Measurements from ENCODE around the gene TMPRSS13. TPM values are rescaled to one million over a fixed set of nuclear protein-coding genes. Genes with fewer than 3 reads are reported as not detected.

Gene TMPRSS13
- total and polyA plus RNA-seq, 4 donors: 0.45 to 1.0 (median 0.54) TPM; not detected in 1

DNA sequence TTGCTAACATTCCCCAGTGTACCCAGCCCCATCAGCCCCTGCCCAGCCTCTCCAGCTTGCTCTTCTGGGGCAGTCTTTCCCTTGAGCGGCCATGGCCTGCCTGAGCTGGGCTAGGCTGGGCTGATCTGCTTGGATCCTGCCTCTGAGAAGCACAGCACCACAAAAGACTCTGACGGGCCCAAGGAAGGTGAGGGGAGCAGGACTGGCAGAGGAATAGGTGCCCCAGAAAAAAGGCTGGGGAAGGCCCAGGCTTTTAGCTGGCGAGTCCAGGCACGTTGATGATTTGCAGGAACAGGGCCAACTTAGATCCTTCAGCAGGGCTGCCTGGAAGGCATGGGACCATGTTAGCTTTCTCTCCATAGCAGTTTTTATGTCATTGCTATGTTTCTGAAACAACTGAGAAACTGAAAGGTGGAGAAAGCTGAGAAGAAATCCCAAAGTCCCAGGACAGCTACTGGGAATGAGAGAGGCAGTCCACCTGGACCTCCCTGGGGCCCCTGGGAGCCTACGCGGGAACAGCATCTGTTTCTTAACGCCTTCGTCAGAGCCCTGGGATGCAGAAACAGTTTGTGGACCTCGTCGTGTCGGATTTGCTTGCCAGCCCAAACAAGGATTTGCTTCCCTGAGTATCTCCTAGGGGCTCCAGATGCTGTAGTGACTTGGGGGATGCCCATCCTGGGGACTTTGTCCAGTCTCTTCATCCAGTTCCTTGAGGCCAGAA lies 28.3 kb downstream of the TMPRSS13 start:
- intact Hi-C loops (cut with DNase I): no loop called here

DNA sequence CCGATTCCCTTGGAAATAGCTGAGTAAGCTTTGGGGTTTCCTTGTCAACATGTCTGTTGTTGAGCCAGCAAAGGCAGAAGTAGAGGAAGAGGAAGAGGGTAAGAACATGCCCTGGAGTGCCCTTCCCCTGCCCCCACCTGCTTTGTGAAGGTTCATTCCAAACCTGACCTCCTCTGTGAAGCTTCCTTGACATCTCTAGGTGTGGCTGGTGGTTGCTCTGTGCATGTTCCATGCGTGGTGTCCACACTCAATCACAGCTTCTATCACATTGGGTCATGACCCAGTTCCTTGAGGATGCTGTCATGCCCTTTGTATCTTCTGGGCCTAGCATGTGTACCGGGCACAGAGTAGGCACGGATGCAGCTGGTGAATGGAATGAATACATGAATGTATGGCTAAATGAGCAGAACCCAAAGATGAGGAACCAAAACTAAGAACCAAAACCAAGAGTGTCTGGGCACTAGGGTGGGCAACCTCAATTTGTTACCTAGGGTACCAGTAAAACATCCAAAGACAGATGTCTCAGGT lies 29.0 kb downstream of the TMPRSS13 start:
- Histone ChIP-seq H3K4me1 (ENCODE audit: control insufficient read depth in 1 of 2, insufficient read depth in 2 of 2, low read length in 2 of 2) (no peaks in the 10 kb centered on the region), H3K27me3 (ENCODE audit: control insufficient read depth in 1 of 2, insufficient read depth in 2 of 2, low read length in 1 of 2) (no peaks in the 10 kb centered on the region), H3K36me3 (ENCODE audit: control insufficient read depth in 1 of 2, insufficient read depth in 2 of 2, low read length in 1 of 2) (no peaks in the 10 kb centered on the region), H3K9me3 (ENCODE audit: control insufficient read depth, low read length) (no peaks in the 10 kb centered on the region), H3K27ac (ENCODE audit: low read depth in 1 of 2, low read length in 2 of 2) (no peak overlapping the region), H3K4me3 (ENCODE audit: low read length in 2 of 2) (no peak overlapping the region)
- ATAC-seq (ENCODE audit: low FRiP score): no peak
- intact Hi-C loops (cut with DNase I): no loop called here
- WGBS, 2 donors: 82 to 90% methylated on average over 4 of the region's 4 CpGs
- DNase-seq: no peak

More for the DNA sequence above, 28.3 kb downstream of the TMPRSS13 start:
- DNase-seq (no peak), ATAC-seq (ENCODE audit: low FRiP score) (no peak)
- H3K4me1 ChIP-seq (ENCODE audit: control insufficient read depth in 1 of 2, insufficient read depth in 2 of 2, low read length in 2 of 2): no peaks in the 10 kb centered on the region
- WGBS, 2 donors: 74 to 77% methylated on average over 11 of the region's 11 CpGs
- no peaks in the 10 kb centered on the region for H3K36me3 ChIP-seq (ENCODE audit: control insufficient read depth in 1 of 2, insufficient read depth in 2 of 2, low read length in 1 of 2)
- no peaks in the 10 kb centered on the region for H3K27me3 ChIP-seq (ENCODE audit: control insufficient read depth in 1 of 2, insufficient read depth in 2 of 2, low read length in 1 of 2)
- H3K9me3 ChIP-seq (ENCODE audit: control insufficient read depth, low read length): no peaks in the 10 kb centered on the region
- H3K4me3 ChIP-seq (ENCODE audit: low read length in 2 of 2): no peak overlapping the region
- no peak overlapping the region for H3K27ac ChIP-seq (ENCODE audit: low read depth in 1 of 2, low read length in 2 of 2)

DNA sequence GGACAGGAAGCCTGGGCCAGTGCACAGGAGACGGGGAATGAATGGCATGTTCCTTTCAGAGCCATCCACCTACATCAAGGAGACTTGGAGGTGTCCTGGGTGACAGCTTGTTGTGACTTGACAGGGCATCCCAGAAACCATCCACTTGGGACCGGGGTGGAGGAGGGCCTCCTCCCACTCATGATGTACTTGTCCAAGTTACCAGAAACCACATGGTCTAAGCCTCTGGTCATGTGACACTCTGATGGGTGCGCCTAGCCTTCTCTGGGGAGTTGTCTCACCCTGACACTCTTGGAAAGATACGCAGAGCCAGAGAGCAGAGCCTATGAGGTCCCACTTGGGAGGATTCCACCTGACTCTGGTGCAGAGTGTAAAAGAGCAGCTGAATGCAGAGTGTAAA lies 31.1 kb downstream of the TMPRSS13 start:
- no peak for ATAC-seq (ENCODE audit: low FRiP score)
- no peaks in the 10 kb centered on the region for H3K27me3 ChIP-seq (ENCODE audit: control insufficient read depth in 1 of 2, insufficient read depth in 2 of 2, low read length in 1 of 2)
- no peaks in the 10 kb centered on the region for H3K36me3 ChIP-seq (ENCODE audit: control insufficient read depth in 1 of 2, insufficient read depth in 2 of 2, low read length in 1 of 2)
- intact Hi-C loops (cut with DNase I): no loop called here
- no peak overlapping the region for H3K27ac ChIP-seq (ENCODE audit: low read depth in 1 of 2, low read length in 2 of 2)
- no peak overlapping the region for H3K4me3 ChIP-seq (ENCODE audit: low read length in 2 of 2)
- DNase-seq: no peak
- H3K9me3 ChIP-seq (ENCODE audit: control insufficient read depth, low read length): no peaks in the 10 kb centered on the region
- WGBS, 2 donors: 82 to 84% methylated on average over 4 of the region's 4 CpGs
- H3K4me1 ChIP-seq (ENCODE audit: control insufficient read depth in 1 of 2, insufficient read depth in 2 of 2, low read length in 2 of 2): no peaks in the 10 kb centered on the region

DNA sequence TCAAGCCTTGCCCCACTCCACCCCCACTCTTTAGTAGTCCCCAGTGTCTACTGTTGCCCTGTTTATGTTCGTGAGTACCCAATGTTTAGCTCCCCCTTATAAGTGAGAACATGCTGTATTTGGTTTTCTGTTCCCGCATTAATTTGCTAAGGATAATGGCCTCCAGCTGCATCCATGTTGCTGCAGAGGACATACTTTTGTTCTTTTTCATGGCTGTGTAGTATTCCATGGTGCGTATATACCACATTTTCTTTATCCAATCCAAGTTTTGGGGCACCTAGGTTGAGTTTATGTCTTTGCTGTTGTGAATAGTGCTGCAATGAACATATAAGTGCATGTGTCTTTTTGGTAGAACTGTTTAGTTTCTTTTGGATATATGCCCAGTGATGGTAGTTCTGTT lies 36.6 kb downstream of the TMPRSS13 start:
- Histone ChIP-seq H3K4me1 (ENCODE audit: control insufficient read depth in 1 of 2, insufficient read depth in 2 of 2, low read length in 2 of 2) (no peaks in the 10 kb centered on the region), H3K27me3 (ENCODE audit: control insufficient read depth in 1 of 2, insufficient read depth in 2 of 2, low read length in 1 of 2) (no peaks in the 10 kb centered on the region), H3K4me3 (ENCODE audit: low read length in 2 of 2) (no peak overlapping the region), H3K9me3 (ENCODE audit: control insufficient read depth, low read length) (peaks cover 1% of the 10 kb centered on the region), H3K36me3 (ENCODE audit: control insufficient read depth in 1 of 2, insufficient read depth in 2 of 2, low read length in 1 of 2) (no peaks in the 10 kb centered on the region), H3K27ac (ENCODE audit: low read depth in 1 of 2, low read length in 2 of 2) (no peak overlapping the region)
- intact Hi-C loops (cut with DNase I): no loop called here
- ATAC-seq (ENCODE audit: low FRiP score) (no peak), DNase-seq (no peak)
- 95 to 97% methylated on average over 3 of the region's 3 CpGs for WGBS, 2 donors

DNA sequence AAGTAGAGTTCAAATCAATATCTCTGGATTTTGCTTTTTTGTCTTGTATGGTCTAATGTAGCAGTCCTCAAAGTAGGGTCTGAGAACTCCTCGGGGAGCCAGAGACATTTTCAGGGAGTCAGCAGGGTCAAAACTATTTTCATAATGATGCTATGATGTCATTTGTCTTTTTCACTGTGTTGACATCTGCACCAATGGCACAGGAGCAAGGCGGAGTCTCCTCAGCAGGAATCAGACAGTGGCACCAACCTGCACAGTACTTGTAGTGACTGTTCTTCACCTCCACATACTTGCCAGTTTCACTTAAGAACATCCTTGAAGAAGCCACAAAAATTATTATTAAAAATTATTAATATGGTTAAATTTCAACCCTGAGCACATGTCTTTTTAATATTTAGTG lies 37.8 kb downstream of the TMPRSS13 start:
- Histone ChIP-seq H3K36me3 (ENCODE audit: control insufficient read depth in 1 of 2, insufficient read depth in 2 of 2, low read length in 1 of 2) (no peaks in the 10 kb centered on the region), H3K27ac (ENCODE audit: low read depth in 1 of 2, low read length in 2 of 2) (no peak overlapping the region), H3K4me3 (ENCODE audit: low read length in 2 of 2) (no peak overlapping the region), H3K9me3 (ENCODE audit: control insufficient read depth, low read length) (peaks cover 1% of the 10 kb centered on the region), H3K4me1 (ENCODE audit: control insufficient read depth in 1 of 2, insufficient read depth in 2 of 2, low read length in 2 of 2) (no peaks in the 10 kb centered on the region), H3K27me3 (ENCODE audit: control insufficient read depth in 1 of 2, insufficient read depth in 2 of 2, low read length in 1 of 2) (peaks cover 0 to 2% of the 10 kb centered on the region in 2 donors)
- 38 to 83% methylated on average over 2 of the region's 2 CpGs for WGBS, 2 donors
- ATAC-seq (ENCODE audit: low FRiP score): no peak
- intact Hi-C loops (cut with DNase I): no loop called here
- DNase-seq: no peak

DNA sequence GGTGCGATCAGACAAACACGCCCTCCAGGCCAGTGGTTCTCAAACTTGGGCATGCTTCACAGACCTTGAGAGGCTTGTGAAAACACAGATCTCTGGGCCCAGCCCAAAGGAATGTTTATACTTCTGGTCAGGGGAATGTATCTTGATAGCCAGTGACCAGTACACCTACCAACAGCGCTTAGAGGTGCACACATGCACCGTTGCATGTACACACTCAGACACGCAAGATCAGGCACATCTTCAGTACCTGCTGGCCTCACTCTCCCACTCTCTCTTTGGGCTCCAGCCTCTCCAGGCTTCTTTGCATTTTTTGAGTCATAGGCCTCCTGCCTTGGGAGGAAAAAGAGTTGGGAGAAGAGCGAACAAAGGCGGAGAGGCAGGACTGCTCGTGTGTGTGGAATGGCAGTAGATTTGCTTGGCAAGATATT lies 41.0 kb downstream of the TMPRSS13 start:
- Histone ChIP-seq H3K36me3 (ENCODE audit: control insufficient read depth in 1 of 2, insufficient read depth in 2 of 2, low read length in 1 of 2) (no peaks in the 10 kb centered on the region), H3K4me3 (ENCODE audit: low read length in 2 of 2) (no peak overlapping the region), H3K4me1 (ENCODE audit: control insufficient read depth in 1 of 2, insufficient read depth in 2 of 2, low read length in 2 of 2) (no peaks in the 10 kb centered on the region), H3K27ac (ENCODE audit: low read depth in 1 of 2, low read length in 2 of 2) (no peak overlapping the region), H3K9me3 (ENCODE audit: control insufficient read depth, low read length) (peaks cover 1% of the 10 kb centered on the region), H3K27me3 (ENCODE audit: control insufficient read depth in 1 of 2, insufficient read depth in 2 of 2, low read length in 1 of 2) (peaks cover 0 to 2% of the 10 kb centered on the region in 2 donors)
- no peak for ATAC-seq (ENCODE audit: low FRiP score)
- intact Hi-C loops (cut with DNase I): no loop called here
- 71% methylated on average over 8 of the region's 8 CpGs for WGBS, 2 donors
- DNase-seq: no peak

DNA sequence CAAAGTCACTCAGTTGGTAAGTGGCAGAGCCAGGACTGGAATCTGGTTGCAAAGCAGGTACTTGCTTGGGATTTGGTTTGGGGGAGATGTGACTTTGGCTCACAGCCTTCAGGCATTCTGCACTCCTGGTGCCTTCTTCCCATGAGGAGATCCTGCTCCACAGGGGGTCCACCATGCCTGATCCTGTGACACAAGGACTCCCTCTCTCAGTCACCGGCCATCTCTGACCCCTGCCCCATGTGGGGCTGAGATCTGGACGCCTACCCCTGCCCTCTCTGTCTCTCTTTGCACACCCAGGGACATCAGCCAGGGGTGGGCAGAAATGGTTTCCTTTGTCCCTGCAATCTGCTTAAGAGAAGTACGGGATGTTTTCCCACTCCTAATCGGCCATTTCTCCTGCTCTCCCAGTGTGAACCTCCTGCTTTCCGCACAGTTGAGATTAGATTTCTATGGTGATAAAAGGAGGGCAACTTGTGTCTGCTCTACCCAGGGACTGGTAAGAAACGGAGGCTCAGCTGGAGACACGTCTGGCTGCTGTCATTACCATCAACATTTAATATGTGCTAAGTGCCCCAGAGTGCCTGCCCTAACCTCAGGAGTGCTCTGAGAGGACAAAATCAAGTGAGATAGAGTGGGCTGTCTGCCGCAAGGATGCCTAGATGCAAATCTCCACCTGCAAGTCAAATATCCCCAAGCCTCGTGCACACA lies 41.6 kb downstream of the TMPRSS13 start:
- WGBS, 2 donors: 55 to 57% methylated on average over 9 of the region's 9 CpGs
- peaks cover 0 to 2% of the 10 kb centered on the region in 2 donors for H3K27me3 ChIP-seq (ENCODE audit: control insufficient read depth in 1 of 2, insufficient read depth in 2 of 2, low read length in 1 of 2)
- no peaks in the 10 kb centered on the region for H3K4me1 ChIP-seq (ENCODE audit: control insufficient read depth in 1 of 2, insufficient read depth in 2 of 2, low read length in 2 of 2)
- intact Hi-C loops (cut with DNase I): no loop called here
- no peak for DNase-seq
- ATAC-seq (ENCODE audit: low FRiP score): no peak
- H3K4me3 ChIP-seq (ENCODE audit: low read length in 2 of 2): no peak overlapping the region
- H3K36me3 ChIP-seq (ENCODE audit: control insufficient read depth in 1 of 2, insufficient read depth in 2 of 2, low read length in 1 of 2): no peaks in the 10 kb centered on the region
- H3K27ac ChIP-seq (ENCODE audit: low read depth in 1 of 2, low read length in 2 of 2): no peak overlapping the region
- peaks cover 1% of the 10 kb centered on the region for H3K9me3 ChIP-seq (ENCODE audit: control insufficient read depth, low read length)

DNA sequence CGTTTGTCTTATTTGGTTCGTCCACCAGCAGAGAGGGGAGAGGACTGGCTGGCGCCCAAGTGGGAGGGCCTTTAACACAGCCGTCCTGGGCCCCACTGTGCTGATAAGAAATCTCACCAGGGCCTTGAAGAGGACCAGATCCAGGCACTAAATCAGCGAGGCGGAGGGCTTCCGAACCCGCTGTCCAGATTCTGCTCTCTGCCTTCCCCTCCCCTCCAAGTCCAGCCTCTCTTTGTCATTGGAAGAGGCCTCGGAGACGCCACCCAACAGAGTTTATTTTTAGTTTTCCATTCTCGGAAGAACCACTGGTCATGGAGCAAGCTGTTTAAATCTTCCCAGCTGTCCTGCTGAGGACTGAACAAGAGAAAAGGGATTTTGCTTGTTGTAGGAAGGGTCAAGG lies 43.4 kb downstream of the TMPRSS13 start:
- Histone ChIP-seq H3K4me1 (ENCODE audit: control insufficient read depth in 1 of 2, insufficient read depth in 2 of 2, low read length in 2 of 2) (no peaks in the 10 kb centered on the region), H3K9me3 (ENCODE audit: control insufficient read depth, low read length) (no peaks in the 10 kb centered on the region), H3K27me3 (ENCODE audit: control insufficient read depth in 1 of 2, insufficient read depth in 2 of 2, low read length in 1 of 2) (peaks cover 0 to 2% of the 10 kb centered on the region in 2 donors), H3K4me3 (ENCODE audit: low read length in 2 of 2) (no peak overlapping the region), H3K27ac (ENCODE audit: low read depth in 1 of 2, low read length in 2 of 2) (no peak overlapping the region), H3K36me3 (ENCODE audit: control insufficient read depth in 1 of 2, insufficient read depth in 2 of 2, low read length in 1 of 2) (no peaks in the 10 kb centered on the region)
- DNase-seq: peak in 1 of 2 donors; percentile 71
- peak; percentile 78 for ATAC-seq (ENCODE audit: low FRiP score)
- intact Hi-C loops (cut with DNase I): no loop called here
- WGBS, 2 donors: 3 to 9% methylated on average over 11 of the region's 11 CpGs

DNA sequence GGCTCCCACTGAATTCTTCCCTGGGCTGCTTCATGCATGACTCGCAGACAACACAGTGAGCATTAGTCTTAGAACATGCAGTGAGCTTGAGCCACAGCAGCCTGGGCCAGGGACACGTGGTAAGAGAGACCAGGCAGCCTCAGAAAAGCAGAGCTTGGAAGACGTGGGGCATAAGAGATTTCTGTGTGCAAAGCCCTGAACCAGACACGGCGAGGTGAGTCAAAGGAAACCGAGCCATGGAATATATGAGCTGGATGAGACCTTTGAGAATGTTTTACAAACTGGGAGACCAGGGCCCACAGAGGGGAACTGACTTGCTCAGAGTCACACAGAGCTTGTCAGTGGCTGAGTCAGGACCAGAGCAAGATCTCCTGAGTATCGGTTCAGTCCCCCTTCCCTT lies 44.2 kb downstream of the TMPRSS13 start:
- H3K36me3 ChIP-seq (ENCODE audit: control insufficient read depth in 1 of 2, insufficient read depth in 2 of 2, low read length in 1 of 2): no peaks in the 10 kb centered on the region
- intact Hi-C loops (cut with DNase I): no loop called here
- no peaks in the 10 kb centered on the region for H3K9me3 ChIP-seq (ENCODE audit: control insufficient read depth, low read length)
- 67 to 77% methylated on average over 7 of the region's 7 CpGs for WGBS, 2 donors
- H3K4me1 ChIP-seq (ENCODE audit: control insufficient read depth in 1 of 2, insufficient read depth in 2 of 2, low read length in 2 of 2): no peaks in the 10 kb centered on the region
- H3K27ac ChIP-seq (ENCODE audit: low read depth in 1 of 2, low read length in 2 of 2): no peak overlapping the region
- H3K4me3 ChIP-seq (ENCODE audit: low read length in 2 of 2): no peak overlapping the region
- DNase-seq (no peak), ATAC-seq (ENCODE audit: low FRiP score) (peak; percentile 60)
- H3K27me3 ChIP-seq (ENCODE audit: control insufficient read depth in 1 of 2, insufficient read depth in 2 of 2, low read length in 1 of 2): peaks cover 0 to 2% of the 10 kb centered on the region in 2 donors

Measured in aorta (tissue), 5 donors.